ENCODE data around the gene STX2.
"Not testable (repeated sequence)": the region's sequence is repeated elsewhere in the genome, so short reads cannot be mapped to it uniquely, and the experiment has no call there.

The STX2 gene

DNA sequence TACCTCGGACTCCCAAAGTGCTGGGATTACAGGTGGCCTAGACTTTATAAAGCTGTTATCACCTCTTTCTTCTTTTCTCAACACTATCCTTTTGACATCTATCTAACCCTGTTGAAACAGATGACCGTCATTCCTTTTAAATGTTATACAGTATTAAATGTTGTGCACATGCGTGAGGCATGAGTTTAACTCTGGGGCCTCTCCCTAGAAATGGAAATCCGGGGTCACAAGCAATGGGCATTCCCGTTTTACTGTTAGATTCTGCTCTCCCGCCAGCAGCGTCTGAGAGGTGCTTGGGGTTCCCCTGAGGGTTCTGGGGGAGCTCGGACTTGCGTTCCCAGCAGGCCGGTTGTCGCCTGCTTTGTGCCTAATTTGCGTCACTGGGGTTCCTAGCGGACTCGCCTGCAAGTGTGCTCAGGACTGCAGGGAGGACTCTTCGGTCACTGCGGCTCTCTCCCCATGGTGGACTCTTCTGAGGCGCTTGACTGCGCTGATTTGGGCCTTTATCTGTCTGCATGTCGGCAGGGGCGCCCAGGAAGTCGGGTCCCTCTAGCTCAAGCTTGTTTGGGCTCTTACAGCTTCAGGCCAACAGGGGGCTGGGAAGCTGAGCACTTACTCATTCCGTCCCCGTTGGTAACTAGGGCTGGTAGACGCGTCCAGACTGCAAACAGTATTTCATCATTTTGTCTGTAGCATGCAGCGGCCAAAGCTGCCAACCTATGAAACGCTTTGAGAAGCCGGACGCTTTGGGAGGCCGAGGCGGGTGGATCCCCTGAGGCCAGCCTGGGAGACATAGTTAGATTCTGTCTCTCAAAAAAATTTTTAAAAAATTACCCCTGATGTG is 31.6 kb upstream of the STX2 start:
- DNase-seq (ENCODE audit: low read depth), result no peak

DNA sequence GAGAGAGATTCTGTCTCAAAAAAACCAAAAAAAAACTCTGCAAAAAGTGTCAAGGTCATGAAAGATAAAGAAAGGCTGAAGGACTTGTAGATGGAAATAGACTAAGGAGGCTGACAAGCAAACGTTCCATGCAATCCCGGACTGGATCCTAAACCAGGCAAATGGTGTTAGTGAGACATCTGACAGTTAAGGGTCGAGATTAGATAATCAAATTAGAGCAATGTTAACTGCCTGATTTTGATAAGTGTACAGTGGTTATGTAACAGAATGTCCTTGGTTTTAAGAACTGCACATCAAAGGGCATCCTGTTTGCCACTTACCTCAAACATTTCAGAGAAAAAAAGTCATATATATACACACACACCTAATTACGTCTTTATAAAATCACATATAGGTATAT is 29.4 kb upstream of the STX2 start:
- no peak for DNase-seq (ENCODE audit: low read depth)

DNA sequence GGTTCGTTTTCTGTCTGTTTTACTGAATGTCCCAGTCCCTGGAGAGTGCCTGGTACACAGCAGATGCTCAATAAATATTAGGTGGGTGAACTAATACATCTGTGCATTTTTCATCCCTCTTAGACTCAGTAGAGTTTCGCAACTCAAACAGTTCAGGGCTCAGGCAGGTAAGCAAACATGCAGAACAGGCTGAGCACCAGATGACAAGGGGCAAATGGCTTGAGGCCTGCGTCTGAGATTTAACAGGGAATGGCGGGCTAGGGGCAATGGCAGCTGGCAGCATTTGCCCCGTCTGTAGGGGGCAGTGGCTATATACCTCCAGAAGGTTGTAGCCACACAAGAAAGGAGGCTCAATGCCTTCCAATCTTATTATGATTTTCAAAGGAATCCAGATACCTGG is 24.2 kb upstream of the STX2 start:
- no peak for DNase-seq (ENCODE audit: low read depth)

DNA sequence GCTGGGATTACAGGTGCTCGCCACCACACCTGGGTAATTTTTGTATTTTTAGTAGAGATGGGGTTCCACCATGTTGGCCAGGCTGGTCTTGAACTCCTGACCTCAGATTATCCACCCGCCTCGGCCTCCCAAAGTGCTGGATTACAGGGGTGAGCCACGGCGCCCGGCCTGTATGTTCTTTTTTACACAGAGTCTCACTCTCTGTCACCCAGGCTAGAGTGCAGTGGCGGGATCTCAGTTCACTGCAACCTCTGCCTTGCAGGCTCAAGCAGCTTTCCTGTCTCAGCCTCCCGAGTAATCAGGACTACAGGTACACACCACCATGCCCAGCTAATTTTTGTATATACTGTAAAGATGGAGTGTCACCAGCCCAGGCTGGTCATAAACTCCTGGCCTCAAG is 23.7 kb upstream of the STX2 start:
- not testable (repeated sequence) for DNase-seq (ENCODE audit: low read depth)

DNA sequence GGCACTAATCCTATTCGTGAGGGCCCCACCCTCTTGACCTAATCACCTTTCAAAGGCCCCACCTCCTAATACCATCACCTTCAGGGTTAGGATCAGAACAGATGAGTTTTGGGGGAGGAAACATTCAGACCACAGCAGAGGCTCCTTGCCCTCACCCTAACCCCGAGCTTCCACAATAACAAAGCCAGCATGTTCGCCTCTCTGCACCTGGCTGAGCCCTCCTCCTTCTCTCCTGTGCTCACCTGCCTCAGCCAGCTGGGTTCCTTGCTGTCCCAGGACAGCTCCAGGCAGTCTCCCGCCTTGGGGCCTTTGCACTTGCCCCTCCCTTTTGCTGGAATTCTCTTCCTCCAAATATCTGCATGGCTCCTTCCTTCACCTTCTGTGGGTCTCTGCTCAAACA is 23.1 kb upstream of the STX2 start:
- no peak for DNase-seq (ENCODE audit: low read depth)

DNA sequence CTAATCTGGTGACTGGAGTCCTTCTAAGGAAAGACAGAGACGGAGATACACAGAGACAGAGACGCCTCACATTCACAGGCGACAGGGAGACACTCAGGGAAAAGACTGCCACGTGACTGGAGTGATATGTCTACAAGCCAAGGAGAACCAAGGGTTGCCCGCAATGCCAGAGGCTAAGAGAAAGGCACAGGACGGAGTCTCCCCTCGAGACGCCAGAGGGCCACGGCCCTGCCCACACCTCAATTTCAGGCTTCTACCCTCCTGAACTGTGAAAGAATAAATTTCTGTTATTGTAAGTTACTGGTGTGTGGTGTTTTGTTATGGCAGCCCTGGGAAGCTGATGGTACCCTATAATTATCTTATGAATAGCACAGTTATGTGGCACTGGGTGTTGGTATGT is 21.3 kb upstream of the STX2 start:
- no peak for DNase-seq (ENCODE audit: low read depth)

DNA sequence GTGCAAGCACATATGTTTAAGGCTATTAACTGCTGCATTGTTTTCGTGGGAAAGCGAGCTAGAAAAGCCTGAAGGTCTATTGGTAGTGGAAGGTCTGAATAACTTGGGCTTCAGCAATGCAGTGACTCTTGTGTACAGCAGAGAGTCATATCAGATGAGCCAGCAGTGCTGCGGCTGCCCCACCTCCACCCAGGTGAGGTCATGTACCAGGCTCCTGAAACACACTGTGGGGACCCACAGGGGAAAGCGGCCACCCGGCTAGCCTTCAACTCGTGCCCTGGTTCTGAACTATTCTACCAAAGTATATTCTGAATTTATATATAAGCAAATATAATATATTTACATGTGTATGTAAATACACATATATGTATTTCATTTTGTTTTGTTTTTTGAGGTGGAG is 20.1 kb upstream of the STX2 start:
- no peak for DNase-seq (ENCODE audit: low read depth)

DNA sequence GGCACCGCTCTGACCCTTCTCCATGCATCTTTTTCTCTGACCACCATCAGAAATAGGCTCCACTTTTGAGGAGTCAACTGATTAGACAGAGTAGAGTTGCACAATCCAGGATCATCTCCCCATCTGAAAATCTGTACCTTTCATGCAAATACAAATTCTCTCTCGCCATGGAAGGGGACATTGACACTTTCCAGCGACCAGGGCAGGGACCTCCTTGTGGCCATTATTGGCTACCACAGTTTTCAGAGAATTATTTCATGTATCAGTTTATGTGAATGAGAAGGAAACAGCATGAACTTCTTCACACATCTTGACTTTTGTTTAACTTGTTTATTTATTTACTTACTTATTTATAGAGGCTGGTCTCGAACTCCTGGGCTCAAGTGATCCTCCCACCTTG is 19.0 kb upstream of the STX2 start:
- DNase-seq (ENCODE audit: low read depth), result no peak

DNA sequence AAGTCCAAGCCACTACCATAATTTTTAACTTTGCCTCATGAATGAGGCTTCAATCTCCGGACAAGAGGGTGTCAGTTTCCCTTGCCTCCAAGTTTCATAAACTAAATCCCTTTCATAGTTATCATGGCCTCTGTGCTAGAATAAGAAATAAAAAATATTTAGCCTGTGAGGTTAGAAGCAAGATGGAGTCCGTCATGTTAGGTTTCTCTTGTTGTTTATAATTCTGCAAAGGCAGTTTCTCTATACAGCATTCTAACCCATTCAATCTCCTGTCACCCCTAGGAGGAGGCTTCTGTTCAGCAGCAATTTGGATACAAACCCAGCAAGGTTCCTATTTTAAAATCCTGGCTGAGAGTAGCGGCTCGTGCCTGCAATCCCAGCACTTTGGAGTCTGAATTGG is 17.0 kb upstream of the STX2 start:
- DNase-seq (ENCODE audit: low read depth), result no peak

DNA sequence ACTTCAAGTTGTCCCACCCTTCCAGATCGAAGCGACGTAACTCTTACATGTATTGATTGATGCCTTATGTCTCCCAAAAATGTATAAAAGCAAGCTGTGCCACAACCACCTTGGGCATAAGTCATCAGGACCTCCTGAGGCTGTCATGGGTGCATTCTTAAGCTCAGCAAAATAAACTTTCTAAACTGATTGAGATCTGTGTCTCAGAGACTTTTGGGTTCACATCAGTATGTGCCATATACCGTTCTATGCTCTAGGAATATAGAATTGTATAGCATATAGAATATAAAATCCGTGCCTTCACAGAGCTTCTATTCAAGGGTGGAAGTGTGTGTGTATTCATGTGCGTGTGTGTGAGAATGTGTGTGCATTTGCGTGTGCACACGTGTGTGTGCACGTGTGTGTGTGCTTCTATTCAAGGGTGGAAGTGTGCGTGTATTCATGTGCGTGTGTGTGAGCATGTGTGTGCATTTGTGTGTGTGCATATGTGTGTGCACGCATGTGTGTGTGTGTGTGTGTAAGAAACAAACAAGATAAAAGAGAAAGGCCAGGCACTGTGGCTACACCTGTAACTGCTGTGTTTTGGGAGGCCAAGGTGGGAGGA is 11.5 kb upstream of the STX2 start:
- DNase-seq (ENCODE audit: low read depth), result no peak

DNA sequence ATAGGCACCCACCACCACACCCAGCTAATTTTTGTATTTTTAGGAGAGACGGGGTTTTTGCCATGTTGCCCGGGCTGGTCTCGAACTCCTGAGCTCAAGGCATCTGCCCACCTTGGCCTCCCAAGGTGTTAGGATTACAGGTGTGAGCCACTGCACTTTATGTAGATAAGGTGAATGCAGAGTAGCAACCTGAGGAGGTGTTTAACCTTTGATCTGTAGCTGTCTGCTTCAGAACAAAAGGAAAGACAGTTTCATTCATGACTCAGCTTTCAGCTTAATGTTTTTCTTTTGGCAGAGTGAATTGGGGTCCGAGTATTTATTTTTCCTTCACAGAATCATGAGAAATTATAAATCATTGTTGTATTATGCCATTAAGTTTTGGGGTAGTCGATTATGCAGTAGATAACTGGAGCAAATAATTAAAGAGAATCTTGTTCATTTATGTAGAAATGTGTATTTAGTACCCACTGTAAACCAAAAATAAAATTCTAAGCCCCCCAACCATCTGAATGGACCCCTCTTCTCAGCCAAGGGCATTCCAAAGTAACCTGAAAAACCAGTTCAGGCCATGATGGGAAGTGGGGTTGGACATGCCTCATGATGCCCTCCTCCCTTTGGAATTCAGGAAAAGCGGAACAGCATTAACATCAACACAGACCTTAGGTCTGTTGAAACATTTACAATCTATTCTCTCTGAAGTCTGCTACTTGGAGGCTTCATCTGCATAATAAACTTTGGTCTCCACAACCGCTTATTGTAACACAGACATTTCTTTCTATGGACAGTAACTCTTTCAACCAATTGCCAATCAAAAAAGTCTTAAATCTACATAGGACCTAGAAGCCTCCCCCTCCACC is 10.7 kb upstream of the STX2 start:
- no peak for DNase-seq (ENCODE audit: low read depth)

DNA sequence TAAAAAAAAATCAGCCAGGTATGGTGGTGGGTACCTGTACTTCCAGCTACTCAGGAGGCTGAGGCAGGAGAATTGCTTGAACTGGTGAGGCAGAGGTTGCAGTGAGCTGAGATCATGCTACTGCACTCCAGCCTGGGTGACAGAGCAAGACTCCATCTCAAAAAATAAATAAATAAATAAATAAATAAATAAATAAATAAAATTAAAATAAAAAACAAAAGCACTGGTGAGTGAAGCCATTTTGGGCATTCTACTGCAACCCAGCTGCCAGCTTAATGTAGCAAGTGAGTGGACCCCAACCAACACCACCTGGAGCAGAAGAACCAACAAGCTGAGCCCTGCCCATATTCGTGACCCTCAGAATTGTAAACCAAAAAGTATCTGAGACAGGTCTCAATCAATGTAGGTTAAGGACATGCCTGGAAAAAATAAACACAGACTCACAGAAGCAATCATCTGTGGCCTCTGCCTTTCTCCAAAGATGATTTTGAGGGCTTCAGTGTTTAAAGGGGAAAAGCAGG is 9.8 kb upstream of the STX2 start:
- DNase-seq (ENCODE audit: low read depth), result not testable (repeated sequence)

DNA sequence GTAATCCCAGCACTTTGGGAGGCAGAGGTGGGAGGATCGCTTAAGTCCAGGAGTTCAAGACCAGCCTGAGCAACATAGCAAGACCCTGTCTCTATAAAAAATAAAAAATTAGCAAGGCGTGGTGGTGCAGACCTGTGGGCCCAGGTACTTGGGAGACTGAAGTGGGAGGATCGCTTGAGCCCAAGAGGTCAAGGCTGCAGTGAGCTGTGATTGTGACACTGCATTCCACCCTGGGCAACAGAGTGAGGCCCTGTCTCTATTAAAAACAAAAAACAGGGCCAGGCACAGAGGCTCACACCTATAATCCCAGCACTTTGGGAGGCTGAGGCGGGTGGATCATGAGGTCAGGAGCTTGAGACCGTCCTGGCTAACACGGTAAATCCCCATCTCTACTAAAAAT is 9.1 kb upstream of the STX2 start:
- not testable (repeated sequence) for DNase-seq (ENCODE audit: low read depth)

DNA sequence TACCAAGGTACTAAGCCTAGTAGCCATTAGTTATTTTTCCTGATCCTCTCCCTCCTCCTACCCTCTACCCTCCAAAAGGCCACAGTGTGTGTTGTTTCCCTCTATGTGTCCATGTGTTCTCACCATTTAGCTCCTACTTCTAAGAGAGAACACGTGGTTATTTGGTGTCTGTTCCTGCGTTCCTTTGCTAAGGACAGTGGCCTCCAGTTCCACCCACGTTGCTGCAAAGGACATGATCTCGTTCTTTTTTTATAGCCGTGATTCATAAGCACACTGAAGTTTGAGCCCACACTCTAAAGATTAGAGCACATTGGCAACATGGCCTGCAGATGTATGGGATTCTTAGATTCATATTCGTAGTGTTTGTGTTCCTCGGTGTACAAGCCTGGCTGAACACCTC is 8.1 kb upstream of the STX2 start:
- no peak for DNase-seq (ENCODE audit: low read depth)

DNA sequence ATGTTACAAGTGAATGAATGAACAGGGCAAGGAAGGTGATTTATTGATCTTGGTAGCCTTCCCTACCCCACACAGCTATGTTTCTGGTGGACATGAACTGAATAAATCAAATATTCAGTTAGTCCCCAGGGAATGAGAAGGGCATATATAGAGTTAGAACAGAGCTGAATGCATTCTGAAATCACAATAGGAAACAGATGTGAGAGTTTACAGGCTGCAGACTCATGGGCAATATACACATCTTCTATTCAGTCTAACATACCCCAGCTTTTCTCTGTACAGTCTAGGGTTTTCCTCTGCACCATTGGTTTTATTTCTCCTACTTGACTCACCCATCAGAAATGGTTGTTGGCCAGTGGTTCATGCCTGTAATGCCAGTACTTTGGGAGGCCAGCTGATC is 7.3 kb upstream of the STX2 start:
- DNase-seq (ENCODE audit: low read depth), result no peak

DNA sequence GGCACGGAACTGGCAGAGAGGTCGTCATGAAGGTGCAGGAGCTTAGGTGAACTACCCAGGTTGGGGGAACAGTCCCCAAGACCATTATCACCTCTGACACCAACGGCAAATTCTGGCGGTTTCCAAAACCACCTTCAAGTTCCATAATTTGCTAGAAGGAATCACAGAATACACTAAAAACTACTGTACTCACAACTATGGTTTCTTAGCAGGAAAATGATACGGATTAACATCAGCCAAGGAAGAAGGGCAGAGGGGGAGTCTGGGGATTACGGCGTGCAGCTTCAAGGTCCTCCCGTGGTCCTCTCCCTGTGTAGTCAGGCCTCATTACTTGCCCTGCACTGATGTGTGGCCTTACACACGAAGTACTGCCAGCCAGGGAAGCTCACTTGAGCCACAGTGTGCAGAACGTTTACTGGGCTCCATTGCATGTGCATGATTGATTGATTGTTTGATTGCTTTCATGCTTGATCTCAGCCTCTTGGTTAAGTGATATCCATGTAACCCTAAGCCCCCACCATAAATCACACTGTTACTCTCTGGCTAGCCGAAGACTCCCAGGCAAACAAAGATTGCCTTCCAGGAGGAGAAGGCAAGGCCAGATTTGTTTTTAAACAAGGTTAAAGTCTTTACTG is 837 bp upstream of the STX2 start:
- no peak for DNase-seq (ENCODE audit: low read depth)

DNA sequence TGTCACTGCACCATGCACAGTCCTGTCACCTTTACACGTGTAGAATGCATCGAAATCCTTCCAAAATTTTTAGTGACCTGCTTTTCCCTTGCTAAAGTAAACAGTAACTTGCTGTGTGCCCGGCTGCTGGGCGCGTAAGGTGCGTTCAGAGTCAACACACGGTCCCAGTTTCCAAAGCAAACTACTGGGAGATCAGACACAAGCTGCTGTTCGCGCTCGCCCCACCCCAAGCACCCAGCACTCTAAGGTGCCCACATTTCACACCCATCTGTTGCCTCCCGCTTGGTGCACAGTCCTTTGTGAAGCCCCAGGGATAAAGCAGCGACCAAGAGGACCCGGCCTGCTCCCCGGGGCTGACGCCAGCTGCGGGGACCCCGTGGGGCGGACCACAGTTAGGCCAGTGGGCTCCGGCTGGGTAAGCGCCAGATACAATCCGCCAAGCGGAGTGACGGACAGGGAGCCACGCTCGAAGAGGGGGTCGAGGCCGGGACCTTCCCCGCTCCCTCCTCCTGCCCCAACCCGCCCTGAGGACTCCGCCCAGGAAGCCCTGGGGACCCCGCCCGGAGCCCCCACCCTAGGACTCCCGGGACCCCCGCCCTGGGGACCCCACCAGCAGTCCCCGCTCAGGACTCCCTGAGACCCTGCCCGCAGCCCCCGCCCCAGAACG is 633 bp downstream of the STX2 start:
- DNase-seq (ENCODE audit: low read depth), result no peak

DNA sequence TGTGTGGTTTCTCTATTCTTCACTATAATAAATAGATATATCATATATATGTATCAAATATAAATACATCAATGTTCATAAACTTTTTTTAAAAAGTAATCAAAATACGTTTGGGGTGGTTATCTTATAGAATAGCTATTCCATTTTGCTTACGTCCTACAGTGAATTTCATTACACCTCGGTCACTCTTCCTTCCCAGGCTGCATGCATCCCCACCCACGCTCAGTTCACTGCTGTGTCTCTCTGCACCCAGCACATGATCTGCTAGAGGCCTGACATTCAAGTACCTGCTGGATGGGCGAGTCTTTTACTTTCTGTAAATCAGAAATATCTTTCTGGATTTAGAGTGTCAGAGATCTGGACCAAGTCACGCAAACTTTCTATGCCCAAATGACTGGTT is 3.6 kb downstream of the STX2 start:
- no peak for DNase-seq (ENCODE audit: low read depth)

DNA sequence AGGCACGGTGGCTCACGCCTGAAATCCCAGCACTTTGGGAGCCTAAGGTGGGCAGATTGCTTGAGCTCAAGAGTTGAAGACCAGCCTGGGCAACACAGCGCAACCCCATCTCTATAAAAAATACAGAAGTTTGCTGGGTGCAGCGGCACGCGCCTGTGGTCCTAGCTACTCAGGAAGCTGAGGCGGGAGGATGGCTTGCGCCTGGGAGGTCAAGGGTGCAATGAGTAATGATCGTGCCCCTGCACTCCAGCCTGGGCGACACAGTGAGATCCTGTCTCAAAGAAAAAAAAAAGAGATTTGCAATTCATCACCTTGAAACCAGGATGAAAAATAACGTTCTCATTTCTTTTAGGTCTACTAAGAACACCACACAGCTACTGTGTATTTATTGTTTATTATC is 4.0 kb downstream of the STX2 start:
- no peak for DNase-seq (ENCODE audit: low read depth)

DNA sequence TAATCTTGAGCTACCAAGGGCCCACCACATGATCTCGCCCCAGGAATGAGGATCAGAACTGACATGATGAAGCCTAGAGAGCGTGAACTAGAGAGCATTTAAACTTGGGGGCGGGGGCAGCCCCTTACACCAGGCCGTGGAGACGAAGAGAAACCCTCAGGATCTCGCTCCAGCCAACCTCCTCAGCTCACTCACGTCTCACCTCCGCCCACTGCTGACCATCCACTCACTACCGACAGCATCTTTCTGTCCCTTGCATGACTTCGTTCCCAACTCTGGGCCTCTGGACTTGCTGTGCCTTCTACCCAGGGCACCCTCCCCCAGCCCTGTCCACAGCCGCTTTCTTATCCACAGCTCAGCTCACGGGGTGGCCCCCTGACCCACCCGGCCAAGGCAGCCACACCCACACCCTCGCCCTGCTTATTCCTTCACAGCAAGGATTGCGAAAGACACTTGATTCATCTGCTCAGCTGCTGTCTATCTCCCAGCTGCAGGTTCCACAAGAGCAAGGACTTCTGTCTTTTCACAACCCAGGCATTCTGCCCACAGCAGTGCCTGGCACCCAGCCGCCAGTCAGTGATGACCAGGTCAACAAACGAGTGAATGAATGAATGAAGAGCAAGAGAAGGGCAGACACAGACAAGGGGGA is 6.4 kb downstream of the STX2 start:
- no peak for DNase-seq (ENCODE audit: low read depth)

DNA sequence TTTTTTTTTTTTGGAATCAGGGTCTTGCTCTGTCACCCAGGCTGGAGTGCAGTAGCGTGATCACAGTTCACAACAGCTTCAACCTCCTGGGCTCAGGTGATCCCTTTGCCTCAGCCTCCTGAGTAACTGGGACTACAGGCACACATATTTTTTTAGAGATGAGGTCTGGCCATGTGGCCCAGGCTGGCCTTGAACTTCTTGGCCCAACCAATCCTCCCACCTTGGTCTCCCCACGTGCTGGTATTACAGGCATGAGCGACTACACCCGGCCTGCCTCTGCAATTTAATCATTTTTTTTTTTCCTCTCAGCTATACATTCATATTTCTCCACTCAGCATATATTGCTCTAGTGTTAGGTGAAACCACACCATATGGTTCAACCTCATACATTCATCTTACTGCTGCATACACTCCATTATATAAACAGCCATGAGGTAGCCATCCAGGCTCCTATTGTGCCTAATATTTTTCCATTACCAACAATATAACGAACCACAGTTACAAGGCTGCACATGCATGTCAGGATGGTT is 7.1 kb downstream of the STX2 start:
- no peak for DNase-seq (ENCODE audit: low read depth)

Measured in HS-27A (cell line).